Left renal cortex interstitium (tissue), 4 donors: ENCODE data around the gene STARD8. TPM values are rescaled to one million over a fixed set of nuclear protein-coding genes. Genes with fewer than 3 reads are reported as not detected.

Experiments used
- DNase-seq, 4 donors: peaks; one replicate each; pipeline ENCODE4 v3.0.0-alpha.2; 2013; ENCODE audit warnings: low read depth in 4 of 4, low spot score in 2 of 4, missing footprints in 1 of 4
- polyA plus RNA-seq, 4 donors: library from polyadenylated mRNA; unstranded; fragments of 120-200 nt; gene quantifications; one replicate each; pipeline ENCODE4 v1.2.1, GENCODE V29; 2013; ENCODE audit not compliant: insufficient read length in 4 of 4

The STARD8 gene
- polyA plus RNA-seq, 4 donors = 18.5 to 22.2 (median 20.6) TPM

DNA sequence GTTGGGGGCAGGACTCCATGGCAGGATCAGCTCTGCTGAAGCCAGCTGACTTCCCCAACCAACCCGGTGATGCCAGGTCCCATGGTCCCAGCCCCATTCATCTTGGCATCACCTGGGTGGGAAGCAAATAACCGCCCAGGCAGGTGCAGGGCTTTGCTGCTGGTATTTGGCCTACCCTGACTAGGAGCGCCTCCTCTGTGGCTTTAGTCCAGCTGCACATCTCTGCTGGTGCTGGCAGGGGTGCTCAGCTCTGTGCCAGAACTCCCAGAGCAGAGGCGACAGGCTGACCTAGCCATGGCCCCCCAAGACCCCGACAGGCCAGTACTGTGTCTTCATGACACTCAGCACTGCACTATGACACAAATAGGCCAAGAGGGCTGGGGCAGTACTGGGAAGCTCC, 64.4 kb downstream of the STARD8 start:
- no peak for DNase-seq

GRCh38 chrX:68714856-68715255, 67.4 kb downstream of the STARD8 start:
- DNase-seq = no peak

- no peak for DNase-seq
Observed at GRCh38 chrX:68717196-68717595, 69.7 kb downstream of the STARD8 start.

DNA sequence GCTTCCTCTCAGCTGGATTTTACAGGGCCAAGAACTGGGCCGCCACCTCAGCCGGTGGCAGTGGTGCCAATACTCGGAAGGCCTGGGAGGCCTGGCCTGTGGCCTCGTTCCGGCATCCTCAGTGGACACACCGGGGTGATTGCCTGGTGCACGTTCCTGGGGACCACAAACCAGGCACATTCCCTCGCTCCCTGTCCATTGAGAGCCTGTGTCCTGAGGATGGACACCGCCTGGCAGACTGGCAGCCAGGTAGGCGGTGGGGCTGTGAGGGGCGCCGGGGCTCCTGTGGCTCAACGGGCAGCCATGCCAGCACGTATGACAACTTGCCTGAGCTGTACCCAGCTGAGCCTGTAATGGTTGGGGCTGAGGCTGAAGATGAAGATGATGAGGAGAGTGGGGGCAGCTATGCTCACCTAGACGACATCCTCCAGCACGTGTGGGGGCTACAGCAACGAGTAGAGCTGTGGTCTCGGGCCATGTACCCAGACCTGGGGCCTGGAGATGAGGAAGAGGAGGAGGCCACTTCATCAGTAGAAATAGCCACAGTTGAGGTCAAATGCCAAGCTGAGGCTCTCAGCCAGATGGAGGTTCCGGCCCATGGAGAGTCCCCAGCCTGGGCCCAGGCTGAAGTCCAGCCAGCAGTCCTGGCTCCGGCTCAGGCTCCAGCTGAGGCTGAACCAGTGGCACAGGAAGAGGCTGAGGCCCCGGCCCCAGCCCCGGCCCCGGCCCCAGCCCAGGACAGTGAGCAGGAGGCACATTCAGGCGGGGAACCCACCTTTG, 70.4 kb downstream of the STARD8 start:
- no peak for DNase-seq

GRCh38 chrX:68718443-68718820, 71.0 kb downstream of the STARD8 start:
- DNase-seq = no peak

DNA sequence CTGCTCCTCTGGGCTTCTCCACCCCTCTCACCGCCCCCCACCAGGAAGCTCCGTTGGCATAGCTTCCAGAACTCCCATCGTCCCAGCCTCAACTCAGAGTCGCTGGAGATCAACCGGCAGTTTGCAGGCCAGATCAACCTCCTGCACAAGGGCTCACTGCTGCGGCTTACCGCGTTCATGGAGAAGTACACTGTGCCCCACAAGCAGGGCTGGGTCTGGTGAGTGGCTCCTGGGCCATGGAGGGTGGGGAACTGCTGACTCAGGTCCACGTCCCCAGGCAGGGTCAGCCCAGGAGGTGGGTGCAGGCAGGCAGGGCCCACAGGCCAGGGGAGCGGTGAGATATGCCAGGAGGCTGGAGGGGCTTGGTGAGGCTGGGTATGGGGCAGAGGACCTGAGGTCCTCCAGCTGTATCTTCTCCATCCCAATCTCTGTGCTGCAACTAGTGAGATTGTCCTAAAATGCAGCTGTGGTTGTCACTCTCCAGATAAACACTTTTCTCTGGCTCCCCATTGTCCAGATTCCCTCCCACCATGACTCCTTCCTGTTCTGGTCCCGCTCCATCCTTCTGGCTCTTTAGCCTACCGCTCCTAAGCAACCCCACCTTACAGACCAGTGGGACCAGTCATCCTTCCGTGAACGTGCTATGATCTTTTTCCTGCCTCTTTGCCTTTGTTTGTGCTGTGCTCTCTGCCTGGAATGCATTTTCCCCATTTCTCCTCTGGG, 71.9 kb downstream of the STARD8 start:
- DNase-seq = no peak

DNA sequence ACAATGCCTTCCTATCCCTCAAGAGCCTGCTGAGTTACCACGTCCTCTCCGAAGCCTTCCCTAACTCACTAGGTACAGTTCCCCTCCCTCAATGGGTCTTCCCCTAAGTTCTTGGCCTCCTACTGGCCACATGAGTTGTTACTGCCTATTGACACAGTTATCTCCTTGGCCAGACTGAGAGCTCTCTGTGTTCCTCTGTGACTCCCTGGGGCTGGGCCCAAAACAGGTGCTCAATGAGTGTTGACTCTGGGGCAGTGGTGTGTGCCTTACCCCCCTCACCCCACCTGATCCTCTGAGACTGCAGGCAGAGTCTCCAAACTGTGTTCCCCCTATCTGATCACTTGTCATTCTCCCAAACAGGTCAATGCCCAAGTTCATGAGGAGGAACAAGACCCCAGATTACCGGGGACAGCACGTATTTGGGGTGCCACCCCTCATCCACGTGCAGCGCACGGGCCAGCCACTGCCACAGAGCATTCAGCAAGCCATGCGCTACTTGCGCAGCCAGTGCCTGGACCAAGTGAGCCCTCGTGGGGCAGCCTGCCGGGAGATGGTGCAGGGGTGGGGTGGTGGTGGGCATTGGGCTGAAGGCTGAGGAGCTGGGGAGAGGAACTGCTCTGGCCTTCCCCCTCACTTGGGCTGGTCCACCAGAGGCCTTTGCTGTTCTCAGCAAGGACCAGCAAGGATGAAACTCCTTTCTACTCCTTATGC, 72.6 kb downstream of the STARD8 start:
- DNase-seq = no peak

GRCh38 chrX:68720851-68721250, 73.4 kb downstream of the STARD8 start:
- no peak for DNase-seq

DNA sequence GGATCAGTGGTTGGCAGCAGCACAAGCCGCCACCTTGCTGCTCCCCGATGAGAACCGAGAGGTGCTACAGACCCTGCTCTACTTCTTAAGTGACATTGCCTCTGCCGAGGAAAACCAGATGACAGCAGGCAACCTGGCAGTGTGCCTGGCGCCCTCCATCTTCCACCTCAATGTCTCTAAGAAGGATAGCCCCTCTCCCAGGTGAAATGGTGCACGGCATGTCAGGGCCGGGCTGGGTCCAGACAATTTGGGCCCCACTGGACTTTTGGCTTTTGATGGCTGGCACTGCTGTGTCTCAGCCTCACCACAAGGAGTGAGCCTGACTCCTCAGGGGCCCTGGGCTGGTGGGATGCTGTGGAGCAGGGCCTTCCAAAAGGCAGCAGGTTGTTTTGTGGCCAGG, 74.1 kb downstream of the STARD8 start:
- DNase-seq = no peak

- no peak for DNase-seq
Observed at GRCh38 chrX:68721991-68722860, 74.8 kb downstream of the STARD8 start.

- no peak for DNase-seq
Observed at GRCh38 chrX:68723491-68724155, 76.2 kb downstream of the STARD8 start.

DNA sequence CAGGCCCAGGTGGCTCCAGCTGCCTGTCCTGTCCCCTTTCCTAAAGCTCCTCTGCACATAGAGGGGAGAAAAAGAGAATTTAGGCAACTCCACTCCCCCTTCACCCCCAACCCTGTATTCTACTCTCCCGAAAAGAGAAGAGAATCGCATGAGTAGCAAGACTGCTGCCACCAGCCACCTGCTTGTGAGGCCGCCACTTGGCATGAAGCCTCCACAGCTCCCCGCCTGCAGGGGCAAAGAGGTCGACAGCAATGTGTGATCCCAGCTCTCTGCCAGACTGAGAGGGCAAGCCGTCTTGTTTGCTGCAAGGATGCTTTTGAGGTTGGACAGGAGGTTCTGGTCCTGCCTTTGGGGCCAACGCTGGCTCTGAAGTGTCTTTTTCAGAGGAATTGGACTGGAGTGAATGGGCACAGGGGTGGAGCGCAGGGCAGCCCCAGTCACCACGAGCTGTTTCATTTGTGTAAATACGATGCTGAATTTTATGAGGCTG, 77.1 kb downstream of the STARD8 start:
- DNase-seq = no peak

DNA sequence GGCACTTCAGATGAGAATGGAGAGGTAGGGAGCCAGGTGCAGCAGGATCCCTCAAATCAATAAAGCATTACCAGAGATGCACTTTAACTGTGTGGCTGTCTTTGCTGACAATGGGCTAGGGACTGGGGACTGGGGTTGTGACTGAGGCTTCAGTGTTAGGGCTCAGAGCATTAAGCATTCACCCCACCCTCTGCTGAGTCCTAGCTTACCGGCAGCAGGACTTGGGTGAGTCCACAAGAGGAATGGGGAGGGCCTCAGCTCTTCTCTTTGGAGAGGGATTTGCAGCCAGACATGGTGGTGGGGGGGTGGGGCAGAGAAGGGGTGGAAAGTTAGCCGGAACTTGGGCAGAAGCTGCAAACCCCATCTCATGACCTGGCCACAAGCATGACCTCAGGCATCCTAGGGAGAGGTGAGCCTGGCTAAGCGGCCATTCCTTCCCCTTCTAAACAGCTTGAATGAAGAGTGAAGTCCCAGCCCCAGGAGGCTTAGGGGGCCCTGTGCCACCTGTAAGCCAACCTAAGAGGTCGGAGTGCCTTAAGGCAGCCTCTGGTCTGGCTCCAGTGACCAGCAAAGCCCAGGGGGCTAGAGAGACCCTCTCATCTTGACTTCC, 78.4 kb downstream of the STARD8 start:
- DNase-seq = no peak

- no peak for DNase-seq
Observed at GRCh38 chrX:68726366-68726765, 78.9 kb downstream of the STARD8 start.

- DNase-seq = no peak
Observed at GRCh38 chrX:68727696-68728095, 80.2 kb downstream of the STARD8 start.

DNA sequence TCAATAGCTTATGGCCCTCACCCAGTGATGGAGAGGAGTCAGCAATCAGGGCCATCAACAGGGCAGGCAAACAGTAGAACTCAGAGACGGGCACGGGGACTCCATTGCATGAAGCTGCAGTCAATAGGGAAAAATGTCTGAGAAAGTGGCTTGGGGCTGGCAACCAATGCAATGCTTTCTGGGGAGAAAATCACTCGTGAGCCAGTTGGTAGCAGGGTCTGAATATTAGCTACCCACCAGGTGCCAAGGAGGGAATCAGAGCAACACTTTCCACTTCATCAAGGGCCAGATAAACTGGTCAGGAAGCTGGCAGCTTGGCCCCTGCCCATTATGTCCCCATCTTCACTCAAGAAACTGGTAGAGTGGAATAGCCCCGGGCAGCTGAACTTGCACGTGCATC, 80.7 kb downstream of the STARD8 start:
- DNase-seq = no peak

GRCh38 chrX:68731254-68731653, 83.8 kb downstream of the STARD8 start:
- DNase-seq = no peak

- peak in 1 of 4 donors; percentile 12 for DNase-seq
Observed at GRCh38 chrX:68732906-68733493, 85.5 kb downstream of the STARD8 start.

- no peak for DNase-seq
Observed at GRCh38 chrX:68735266-68735665, 87.8 kb downstream of the STARD8 start.
